ENCODE data around the gene C11orf24.
A peak's percentile ranks its signal among the peaks of the same experiment; 100 is the strongest.
"Not testable (repeated sequence)": the region's sequence is repeated elsewhere in the genome, so short reads cannot be mapped to it uniquely, and the experiment has no call there.

Gene C11orf24

DNA sequence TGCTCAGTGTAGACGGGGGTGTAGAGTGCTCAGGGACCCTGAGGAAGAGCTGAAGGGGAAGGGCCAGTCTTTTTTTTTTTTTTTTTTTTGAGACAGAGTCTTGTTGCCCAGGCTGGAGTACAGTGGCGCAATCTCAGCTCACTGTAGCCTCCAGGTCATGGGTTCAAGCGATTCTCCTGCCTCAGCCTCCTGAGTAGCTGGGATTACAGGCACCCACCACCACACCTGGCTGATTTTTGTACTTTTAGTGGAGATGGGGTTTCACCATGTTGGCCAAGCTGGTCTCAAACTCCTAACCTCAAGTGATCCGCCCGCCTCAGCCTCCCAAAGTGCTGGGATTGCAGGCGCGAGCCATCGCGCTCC lies 27.7 kb upstream of the C11orf24 start:
- DNase-seq (ENCODE audit: low read depth in 3 of 3): not testable (repeated sequence)

DNA sequence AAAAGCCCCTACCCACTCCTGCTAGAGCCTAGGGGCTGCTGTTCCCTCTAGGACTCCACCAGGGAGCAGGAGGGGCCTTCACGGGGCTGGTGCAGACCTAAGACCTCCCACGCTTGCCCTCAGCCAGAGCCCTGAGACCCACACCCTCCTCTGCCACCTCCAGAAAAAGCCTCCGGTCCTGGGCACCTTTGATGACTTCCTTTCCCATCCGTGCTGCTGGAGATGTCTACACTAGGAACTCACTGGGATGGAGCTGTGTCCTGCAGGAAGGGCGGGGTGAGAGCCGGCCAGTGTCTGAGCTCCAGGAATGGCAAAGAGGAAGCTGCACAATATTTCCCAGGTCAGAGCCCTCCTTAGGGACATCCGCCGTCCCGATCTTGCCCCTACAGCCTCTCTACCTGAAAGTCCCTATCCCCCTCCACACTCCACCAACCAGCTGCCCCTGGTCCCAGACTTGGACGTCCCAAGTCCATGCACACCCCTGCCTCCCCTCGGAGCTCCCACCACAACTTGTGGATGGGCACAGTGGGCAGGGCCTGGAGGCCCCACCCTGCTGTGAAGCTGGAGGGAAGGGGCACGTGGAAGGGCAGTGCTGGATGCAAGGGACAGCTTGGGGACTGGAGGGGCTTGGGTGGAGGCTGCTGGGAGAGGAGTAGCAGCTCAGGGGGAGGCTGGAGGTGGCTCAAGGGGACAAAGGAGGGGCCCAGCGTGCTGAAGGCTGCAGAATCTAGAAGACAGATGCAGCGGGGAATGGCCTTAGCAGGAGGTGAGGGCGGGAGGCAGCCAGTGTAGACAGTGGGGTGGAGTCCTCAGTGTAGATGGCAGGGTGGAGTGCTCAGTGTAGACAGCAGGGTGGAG lies 27.1 kb upstream of the C11orf24 start:
- DNase-seq (ENCODE audit: low read depth in 3 of 3): no peak

DNA sequence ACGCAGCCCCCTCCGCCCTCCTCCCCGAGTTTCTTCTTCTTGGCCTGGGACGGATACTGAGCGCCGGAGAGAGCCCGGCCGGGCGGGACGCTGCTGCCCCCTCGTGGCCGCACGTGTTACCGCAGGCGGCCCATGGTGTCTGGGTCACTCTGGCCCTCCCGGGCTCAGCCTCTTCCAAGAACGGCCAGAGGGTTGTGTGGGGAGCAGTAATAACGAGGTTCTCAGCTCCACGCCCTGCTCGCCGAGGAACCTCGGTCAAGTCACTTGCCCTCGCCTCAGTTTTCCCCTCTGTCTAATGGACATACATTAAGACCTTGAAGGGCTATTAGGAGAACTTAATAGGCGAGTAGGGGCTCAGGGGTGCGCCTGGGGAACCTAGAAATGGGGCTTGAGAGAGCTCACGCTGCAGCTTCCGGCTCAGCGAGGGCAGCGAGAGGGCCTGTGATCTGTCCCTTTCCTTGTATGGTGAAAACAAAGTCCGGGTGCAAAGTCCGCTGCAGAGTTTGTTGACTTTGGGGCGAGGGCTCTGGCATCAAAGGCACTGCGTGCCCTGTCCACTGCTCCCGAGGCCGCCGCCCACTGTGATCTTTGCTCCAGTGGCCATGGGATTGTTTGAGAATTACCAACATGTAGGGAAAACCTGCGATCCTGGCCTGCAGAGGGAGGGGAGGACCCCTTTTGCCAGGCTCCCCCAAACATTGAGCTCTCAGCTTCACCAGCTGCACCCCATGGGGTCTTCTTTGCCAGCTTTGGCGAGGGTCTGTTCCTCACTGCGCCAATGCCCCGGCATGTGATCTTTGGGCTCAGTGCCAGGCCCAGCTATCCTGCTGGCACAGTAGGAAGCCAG lies 26.3 kb upstream of the C11orf24 start:
- peak; percentile 45 to 64 (median 45) for DNase-seq (ENCODE audit: low read depth in 3 of 3)

DNA sequence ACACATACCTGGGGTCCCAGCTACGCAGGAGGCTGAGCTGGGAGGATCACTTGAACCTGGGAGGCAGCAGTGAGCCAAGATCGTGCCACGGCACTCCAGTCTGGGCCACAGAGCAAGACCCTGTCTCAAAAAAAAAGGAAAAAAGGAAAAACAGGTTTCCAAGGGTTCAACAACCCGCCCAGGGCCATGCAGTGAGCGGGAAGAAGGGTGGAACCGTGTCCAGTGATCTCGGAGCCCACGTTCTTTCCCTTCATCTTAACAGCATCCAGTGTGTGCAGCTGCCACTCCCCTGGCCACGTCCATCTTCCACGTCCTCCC lies 25.7 kb upstream of the C11orf24 start:
- no peak for DNase-seq (ENCODE audit: low read depth in 3 of 3)

DNA sequence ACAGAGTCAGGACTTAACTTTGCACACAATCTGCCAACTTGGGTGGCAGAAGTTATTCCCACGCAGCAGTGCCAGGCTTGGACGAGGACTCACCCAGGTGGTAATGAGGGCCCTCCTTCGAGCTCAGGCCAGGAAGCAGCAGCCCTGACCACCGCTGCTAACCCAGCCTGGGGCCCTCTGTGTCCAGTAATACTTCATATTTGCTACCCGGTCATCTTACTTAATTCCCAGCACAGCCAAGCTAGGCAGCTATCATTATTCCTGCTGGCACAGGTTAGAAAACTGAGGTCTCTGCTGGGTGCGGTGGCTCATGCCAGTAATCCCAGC lies 25.2 kb upstream of the C11orf24 start:
- no peak for DNase-seq (ENCODE audit: low read depth in 3 of 3)

DNA sequence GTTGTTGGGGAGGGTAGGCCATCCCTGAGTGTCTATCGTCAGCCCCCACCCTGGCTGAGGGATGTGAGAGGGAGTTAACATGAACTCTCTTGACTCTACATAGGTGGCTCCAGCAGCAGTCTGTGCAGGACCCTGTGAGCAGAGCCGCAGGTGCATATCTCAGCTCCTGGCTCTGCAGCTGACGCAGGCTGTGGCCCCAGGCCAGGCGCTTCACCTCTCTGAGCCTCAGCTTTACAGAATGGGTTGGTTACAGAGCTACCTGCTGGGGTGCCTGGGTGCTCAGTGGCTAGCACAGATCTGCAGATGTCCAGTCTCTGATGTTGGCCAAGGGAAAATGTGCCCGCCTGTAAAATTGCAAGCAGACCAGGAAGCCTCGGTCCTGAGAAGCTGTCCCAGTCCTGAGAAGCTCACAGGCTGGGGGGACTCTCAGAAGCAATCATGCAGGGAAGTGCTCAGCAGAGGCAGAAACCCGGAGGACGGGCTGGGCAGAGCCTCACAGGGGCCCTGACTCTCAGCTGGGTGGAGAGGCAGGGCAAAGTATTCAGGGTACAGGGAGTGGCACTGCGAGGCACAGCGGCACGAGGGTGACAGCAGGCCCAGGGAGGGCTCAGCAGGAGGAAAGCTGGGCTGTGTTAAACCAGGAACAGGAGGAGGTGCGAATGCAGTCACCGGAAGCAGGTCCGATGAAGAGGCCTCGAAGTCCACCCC lies 24.7 kb upstream of the C11orf24 start:
- no peak for DNase-seq (ENCODE audit: low read depth in 3 of 3)

DNA sequence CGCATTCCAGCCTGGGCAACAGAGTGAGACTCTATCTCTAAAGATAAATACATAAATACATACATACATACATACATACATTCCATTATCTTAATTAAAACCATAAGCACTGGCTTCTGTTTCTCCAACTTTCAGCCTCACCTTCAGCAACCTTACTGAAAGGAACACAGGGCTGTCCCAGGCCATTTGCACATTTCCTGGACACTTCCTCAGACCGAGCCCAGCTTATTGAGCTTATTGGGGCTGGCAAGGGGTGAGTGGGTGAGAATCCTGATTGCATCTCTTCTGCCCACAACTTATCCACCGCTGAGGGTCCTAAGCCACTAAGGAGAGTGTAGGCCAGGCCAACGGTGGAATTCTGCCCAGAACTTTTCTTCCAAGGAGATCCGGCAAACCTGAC lies 24.2 kb upstream of the C11orf24 start:
- no peak for DNase-seq (ENCODE audit: low read depth in 3 of 3)

DNA sequence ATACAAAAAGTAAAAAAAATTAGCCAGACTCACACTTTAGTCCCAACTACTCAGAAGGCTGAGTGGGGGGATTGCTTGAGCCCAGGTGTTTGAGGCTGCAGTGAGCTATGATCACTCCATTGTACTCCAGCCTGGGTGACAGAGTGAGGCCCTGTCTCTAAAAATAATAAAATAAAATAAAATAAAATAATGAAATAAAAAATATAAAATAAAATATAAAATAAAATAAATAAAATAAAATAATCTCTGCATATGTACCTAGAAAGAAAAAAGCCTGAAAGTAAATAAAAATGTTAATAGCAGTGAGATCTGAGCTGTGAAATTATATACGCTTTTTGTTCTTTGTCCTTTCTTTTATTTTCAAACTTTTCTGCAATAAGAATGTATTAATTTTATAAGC lies 23.5 kb upstream of the C11orf24 start:
- DNase-seq (ENCODE audit: low read depth in 3 of 3): no peak

DNA sequence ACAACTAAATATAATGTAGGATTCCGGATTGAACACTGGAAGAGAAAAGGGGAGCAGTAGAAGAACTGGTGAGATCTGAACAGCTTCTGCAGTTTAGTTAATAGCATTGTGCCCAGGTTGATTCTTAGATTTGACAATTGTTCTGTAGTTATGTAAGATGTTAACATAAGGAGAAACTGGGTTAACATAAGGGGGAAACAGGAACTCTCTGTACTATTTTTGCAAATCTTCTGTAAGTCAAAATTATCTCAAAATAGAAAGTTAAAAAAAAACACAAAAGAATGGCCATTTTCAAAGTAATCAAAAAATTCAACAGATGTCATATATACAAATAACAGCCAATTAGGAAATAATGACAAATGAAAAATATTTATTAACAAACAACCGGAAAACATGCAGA lies 21.9 kb upstream of the C11orf24 start:
- no peak for DNase-seq (ENCODE audit: low read depth in 3 of 3)

DNA sequence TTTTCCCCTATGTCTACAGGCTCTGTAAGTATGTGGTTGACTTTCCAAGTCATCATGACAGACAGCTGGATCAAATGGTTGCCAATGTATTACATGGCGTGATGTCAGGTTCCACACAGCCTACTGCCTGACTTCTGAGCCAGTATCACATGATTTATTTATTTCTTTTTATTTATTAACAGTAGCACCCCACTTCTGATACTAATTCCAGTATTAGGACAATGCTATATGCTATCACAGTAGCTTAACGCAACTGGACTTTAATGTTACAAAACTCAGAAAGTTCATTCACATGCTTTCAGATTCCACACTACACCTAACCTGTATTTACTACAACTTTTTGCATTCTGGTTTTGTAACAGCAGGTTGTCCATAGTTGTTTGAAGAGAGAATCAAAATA lies 17.7 kb upstream of the C11orf24 start:
- no peak for DNase-seq (ENCODE audit: low read depth in 3 of 3)

DNA sequence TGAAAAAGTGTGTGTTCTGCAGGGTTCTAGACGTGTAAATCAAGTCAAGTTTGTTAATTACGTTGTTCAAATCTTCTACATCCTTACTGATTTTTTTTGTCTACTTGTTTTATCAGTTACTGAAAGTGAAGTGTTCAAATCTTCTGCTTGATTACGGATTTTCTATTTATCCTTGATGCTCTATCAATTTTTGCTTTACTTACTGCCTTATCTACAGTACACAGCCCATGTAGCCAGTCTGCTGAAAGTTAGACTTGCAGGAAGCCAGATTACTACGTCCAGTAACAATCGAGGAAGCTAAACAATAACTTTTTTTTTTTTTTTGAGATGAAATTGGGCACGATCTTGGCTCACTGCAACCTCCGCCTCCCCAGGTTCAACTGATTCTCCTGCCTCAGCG lies 15.6 kb upstream of the C11orf24 start:
- no peak for DNase-seq (ENCODE audit: low read depth in 3 of 3)

DNA sequence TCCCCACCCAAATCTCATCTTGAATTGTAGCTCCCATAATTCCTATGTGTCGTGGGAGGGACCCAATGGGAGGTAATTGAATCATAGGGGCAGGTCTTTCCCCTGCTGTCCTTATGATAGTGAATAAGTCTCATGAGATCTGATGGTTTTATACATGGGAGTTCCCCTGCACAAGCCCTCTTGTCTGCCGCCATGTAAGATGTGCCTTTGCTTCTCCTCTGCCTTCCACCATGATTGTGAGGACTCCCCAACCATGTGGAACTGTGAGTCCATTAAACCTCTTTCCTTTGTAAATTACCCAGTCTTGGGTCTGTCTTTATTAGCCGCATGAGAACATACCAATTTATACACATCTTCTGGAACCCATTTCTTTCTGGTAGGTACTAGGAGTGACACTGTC lies 12.8 kb upstream of the C11orf24 start:
- not testable (repeated sequence) for DNase-seq (ENCODE audit: low read depth in 3 of 3)

DNA sequence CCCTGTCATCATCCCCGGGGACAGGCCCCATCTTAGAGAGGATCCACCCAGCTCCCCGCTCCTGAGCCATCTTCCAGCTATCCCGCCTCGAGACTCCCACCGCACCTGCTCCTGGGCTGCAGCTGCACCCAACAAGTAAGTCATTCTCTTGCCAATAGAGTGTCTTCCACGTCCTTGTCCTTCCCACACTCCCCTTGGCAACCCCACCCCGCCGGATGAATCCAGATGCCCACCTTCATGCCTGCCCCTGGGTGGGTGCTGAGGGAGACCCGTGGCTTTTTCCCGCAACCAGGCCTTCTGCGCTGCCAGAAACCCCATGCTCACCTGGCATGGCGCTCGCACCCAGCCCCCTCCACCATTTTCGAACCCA lies 11.1 kb upstream of the C11orf24 start:
- no peak for DNase-seq (ENCODE audit: low read depth in 3 of 3)

DNA sequence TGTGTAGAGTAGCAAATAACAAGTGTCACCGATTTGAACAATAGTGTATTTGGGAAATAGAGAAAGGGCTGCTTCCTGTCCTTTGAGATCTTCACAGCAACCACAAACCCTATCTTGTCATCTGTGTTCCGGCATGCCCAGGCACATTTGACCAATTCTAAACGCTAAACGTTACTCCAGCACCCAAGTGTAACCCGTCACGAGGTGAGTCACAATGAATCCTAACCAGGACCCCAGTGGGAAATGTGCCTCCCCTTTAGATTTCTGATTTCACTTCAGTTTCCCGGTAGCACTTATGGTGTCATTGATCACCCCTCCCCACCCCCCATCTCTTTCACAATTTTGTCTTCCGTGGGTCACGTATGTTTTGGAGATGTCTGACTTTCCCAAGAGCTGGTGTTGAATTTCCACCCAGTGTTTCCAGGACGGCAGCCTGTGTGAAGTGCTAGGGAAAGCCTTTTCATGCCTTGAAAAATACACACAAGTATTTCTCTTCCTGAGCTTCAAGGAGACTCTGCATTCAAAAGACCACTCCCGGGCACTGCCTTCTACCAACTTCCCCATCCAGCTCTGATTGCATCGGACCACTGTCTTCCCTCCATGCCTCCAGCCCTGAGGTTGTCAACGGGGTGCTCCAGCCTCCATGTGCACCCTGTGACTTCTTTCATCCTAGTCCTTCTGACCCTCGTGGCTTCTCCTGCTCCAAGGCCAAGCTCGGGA lies 10.5 kb upstream of the C11orf24 start:
- no peak for DNase-seq (ENCODE audit: low read depth in 3 of 3)

DNA sequence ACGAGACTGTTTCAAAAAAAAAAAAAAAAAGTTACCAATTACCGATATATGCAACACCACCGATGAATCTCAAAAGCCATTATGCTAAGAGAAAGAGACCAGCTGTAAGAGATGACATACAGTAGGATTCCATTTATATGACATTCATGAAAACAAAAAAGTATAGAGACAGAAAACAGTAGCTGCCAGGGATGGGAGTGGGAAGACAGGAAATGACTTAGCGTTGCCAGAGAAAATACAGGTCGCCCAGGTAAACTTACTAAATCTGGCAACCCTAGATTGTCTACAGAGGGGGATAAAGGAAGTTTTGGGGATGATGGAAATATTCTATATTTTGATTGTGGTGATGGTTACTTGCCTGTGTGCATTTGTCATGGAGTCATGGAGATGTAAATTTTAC lies 7.9 kb upstream of the C11orf24 start:
- no peak for DNase-seq (ENCODE audit: low read depth in 3 of 3)

DNA sequence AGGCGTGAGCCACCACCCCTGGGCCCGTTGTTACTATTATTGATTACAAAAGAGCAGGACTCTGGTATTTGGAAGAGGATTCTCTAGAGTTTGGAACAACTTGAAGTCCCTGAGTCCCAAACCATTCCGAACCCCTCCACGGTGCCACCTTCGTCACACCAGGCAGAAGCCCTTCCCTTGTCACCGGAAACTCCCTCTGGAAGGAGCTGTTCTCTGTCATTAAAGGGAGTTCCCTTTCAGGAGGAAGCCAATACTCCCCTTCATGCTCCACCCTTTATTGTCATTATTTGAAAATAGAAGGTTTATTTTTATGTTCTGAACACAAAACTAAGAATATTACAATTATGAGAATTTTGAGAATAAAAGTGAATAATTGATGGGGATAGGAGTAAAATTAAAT lies 5.1 kb upstream of the C11orf24 start:
- no peak for DNase-seq (ENCODE audit: low read depth in 3 of 3)

DNA sequence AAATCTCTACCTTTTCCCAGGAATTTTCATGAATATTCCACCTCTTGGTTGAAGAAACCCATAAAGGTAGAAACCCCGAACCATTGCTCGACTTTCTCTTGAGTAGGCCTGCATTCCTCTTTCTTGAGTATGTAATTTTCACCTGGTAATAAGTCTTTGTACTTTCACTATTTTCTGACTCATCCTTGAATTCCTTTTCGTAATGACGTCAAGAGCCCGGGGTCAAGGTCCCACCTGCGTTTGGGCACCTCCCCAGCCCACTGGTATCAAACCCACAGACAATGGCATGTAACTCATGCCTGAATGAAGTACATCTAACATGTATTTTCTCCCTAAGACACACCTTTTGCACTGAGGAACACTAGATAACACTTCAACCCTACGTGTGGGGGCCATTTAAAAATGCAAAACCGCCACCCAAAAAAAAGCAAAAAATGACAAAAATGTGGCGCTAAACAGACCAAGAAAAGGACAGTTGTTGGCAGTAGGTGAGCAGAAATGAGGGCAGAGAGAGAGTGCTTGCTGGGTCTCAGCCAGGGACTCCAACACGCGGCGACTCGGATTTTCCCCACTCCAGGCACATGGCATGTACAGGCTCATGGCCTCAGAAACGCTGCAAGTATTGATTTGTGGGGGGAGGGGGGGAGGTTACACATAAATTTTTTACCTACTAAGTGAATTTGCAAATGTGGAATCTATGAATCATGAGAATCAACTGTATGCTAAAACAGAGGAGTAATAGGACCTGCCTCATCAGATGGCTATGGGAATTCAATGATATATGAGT lies 4.1 kb upstream of the C11orf24 start:
- DNase-seq (ENCODE audit: low read depth in 3 of 3): no peak

DNA sequence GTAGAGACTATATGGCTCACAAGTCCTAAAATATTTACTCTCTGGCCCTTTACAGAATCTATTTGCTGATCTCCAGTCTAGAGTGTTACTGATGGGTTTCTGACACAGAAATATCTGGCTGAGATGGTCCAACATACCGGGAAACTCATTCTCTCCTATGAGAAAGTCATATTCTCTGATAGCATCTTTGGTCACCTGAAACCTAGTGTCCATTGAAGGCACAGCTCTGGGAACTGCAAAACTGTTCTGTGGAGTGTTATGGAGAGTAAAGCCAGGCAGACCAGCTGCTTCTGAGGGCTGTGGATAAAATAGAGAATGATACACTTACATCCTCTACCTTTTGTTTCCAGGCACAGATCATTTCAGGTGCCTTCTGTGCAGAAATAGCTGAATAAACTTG lies 2.5 kb upstream of the C11orf24 start:
- no peak for DNase-seq (ENCODE audit: low read depth in 3 of 3)

DNA sequence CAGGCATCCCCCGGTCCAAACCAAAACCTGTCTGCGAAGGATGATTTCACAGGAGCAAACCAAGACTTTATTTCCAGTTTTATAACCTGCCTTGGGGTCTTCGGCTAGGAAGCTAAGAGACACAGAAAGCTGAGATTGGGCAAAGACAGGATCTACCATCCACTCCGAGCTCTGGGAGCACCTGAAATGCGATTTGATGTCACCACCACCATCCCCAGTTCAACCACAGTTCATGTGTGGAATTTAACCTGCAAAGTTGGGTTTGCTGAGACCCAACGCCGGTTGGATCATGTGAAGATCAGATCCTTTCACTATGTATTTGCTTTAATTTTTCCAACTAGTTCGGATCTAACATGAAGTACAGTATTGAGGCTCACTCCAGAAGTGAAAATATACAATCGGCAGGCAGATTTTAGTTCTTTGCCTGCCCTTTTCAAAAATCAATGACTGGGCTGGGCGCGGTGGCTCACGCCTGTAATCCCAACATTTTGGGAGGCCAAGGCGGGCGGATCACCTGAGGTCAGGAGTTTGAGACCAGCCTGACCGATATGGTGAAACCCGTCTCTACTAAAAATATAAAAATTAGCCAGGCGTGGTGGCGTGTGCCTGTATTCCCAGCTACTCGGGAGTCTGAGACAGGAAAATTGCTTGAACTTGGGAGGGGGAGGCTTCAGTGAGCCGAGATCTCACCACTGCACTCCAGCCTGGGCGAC lies 1.4 kb upstream of the C11orf24 start:
- no peak for DNase-seq (ENCODE audit: low read depth in 3 of 3)

DNA sequence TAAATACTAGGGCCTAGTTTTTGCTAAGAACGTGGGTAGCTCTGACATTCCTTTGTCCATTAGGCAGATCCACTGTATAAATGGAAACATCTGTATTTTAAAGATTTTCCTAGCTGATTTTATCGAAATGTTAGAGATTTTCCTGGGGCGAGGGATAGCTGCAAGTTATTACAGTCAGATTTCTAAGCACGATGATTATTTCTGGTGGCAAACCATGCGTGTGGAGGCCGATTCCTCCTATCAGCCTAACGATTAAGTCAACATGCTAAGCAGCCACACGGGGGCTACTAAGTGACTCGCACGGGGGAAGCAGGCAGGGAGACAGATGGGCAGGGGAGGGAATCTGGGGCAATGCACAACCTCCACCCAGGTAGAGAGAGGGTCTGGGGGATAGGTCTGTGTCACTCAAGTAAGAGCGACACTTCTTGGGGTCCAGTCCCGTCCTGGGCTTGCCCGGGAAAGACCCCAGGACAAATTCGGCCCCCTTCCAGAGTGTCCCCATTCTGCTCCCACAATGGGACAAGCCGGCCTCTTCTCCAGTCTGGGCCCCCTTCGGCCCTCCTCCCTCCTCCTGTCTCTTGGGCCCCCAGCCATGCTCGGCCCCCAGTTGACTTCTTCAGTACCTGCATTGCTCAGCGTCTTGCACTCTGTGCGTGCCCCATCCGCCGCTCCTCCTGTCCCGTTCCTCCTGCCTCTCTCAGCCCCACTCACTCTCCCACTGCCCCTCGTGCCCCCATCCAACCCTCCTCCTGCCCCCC lies 571 bp downstream of the C11orf24 start:
- DNase-seq (ENCODE audit: low read depth in 3 of 3): peak in 2 of 3 experiments; percentile 18 to 22
